SW480 (cell line): Measurements from ENCODE around the gene DSG3.
A peak's percentile ranks its signal among the peaks of the same experiment; 100 is the strongest.
"Not testable (repeated sequence)": the region's sequence is repeated elsewhere in the genome, so short reads cannot be mapped to it uniquely, and the experiment has no call there.

Experiments used
- DNase-seq: peaks from one replicate; pipeline ENCODE4 v3.0.0-alpha.2; 2016; ENCODE audit warnings: low spot score

DSG3 gene

DNA sequence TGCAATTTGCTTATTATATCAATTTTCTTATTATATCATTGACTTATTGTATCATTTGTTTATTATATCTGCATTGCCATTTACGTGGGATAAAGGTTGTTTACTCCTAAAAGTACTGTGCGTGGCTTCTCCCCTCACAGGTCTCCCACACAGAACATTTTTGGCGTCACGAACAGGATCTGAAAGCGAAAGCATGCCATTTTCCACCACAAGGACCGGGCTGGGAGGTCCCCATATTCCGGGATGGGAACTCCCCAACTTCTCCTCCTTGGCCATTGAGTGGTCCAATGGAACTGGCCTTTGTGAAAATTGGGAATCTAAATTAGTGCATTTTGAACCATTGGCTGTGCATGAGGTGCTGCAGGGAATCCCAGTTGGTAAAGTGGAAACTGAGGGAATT, 45.6 kb downstream of the DSG3 start:
- no peak for DNase-seq

DNA sequence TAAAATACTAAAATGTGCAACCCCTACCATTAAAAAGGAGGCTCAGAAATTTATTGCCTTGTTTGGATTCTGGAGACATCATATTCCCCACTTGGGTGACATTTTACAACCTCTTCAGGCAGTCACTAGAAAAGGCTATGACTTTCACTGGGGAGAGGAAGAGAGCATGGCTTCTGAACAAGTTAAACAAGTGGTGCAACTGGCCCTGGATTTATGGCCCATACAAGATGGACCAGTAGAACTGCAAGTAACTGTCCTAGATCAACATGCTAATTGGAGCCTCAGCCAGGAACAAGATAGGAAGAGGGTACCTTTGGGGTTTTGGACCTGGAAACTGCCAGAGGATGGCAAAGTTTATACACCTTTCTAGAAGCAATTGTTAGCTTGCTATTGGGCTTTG, 46.4 kb downstream of the DSG3 start:
- DNase-seq, result no peak

DNA sequence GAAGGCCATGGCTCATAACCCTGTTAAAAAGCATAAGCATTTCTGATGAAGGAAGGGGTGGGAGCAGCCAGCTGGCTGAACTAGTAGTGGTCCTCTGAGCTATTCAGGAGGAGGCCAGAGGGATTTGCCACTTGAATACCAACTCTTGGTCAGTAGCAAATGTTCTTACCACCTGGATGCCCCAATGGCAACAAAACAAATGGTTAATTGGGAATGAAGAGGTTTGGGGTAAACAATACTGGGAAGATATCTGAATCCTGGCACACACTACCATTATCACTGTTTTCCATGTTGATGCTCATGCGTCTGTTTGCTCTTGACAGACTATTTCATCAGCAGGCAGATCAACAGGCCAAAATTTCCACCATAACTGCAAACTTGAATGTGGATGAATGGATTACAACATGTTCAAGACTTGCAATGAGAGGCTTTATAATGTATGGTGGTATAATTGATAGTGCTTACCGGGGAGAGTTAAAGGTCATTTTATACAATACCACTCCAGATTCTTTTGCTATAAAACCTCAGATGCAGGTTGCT, 47.2 kb downstream of the DSG3 start:
- not testable (repeated sequence) for DNase-seq

DNA sequence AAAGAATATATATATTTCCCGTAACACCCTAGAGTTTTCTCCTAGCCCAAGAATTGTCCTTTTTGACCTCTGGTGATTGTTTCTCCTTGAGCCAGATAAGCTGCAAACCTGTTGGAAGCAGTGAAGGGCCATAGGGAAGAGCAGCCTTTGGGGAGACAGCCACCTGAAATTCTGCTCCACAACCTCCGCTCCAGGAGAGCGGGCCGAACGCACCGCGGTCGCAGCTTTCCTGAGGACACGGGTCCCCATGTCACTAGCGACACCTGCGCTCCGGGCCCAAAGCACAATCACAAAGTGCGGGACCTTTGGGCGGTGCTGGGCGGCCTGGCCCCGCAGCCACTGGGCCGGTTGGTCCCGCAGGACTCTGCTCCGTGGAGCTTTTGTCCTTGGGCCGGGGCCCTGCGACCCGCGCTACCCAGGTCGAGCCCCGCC, 49.9 kb downstream of the DSG3 start:
- peak; percentile 19 for DNase-seq

DNA sequence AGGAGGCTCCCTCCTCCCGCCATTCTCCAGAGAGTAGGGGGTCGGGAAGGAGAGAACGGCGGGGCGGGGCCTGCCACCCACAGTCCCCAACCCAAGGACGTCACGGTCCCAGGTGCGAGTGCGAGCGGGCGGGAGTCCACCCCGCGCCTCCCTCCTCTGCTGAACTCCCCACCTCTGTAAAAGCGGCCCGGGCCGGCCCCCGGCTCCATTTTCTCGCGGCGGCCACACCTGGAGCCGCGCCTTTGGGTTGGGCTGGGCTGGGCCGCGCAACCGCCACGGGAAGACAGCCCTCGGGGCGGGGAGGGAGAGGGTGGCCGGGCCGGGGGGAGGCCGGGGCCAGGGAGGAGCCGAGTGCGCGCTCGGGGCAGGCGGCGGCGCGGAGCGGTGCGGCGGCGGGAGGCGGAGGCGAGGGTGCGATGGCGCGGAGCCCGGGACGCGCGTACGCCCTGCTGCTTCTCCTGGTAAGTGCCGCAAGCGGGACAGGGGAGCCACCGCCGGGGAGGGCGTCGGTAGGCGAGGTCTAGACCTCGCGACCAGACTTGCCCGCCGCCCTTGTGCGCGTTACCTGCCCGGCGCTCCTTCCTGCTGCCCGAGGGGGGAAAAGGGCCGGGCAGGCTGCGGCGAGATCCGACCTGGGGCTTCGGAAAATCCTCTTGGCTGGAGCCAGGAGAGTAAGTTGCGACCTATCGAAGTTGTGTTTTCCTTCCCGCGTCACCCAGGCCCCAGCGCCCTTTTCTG, 50.5 kb downstream of the DSG3 start, which contains the start of gene DSG2:
Gene DSG2, plus strand, starts transcription at position 342 of the 738 bp plus-strand sequence. Its CDS starts 75 bp downstream, at position 417.
- peak; percentile 59 for DNase-seq

DNA sequence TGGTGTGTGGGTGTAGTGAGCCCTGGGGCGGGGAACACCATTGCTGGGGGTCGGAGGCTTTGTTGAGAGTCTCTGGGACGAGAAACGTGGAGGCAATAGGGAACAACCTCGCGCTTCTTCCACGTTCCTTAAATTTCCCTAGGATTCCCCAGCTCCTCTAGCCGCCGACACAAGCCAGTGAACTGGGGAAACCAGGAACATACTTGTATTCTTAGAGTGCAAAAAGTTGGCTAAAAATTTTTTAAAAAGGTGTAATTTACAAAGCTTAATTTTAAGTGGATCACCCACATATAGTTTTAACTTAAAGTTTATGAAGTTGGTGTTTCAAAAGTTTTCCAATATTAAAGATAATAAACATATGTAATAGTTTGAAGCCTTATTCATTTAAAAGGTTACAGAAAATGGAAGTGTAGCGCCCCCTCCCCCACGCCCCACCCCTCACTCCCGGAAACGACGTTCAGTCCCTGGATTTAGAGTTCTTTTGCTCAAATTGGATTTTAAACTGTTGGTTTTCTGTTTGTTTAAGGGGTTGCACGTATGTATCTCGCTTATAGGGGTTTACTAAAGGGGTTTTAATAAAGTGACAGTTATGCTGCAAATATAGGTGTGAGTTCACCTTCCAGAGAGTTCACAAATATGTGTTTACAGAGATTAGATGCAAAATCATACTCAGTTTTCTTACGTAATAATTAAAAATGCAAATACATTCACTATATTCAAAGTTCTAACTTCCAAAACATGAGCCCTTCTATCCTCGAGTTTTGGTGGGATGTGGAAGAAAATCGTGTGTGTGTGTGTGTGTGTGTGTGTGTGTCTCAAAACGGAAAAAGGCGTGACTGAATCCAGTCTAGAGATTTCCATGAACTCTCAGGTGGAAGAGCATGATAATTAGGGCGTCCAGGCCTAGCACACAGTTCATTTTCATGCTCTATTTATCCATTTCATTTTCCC, 51.3 kb downstream of the DSG3 start:
- no peak for DNase-seq

DNA sequence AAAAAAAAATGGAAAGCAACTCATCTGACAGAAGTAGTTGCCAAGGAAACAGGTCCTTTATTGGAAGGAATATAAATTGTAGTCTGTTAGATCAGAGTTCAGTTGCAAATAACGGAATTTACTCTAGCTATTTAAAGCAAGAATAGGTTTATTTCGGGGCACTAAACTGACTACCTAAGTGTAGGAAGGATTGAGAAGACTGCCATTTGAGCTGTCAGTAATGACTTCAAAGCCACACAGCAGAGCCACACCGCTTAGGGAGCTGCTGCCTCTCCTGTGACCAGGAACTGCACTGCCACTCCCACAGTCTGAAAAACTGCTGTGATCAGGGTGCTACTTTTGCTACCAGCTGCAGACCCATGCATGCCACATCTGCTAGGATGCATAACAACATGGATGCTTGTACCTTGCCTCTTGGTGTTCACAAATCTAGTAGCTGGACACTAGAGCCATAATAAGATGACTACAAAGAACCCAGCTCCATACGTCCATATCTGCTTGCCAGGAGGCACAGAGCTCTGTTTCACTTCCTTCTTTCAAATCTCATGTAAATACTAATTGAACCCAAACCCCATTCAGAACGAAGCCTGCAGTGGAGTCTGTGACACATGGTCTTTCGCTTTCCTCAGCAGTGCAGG, 52.6 kb downstream of the DSG3 start:
- DNase-seq, result no peak

DNA sequence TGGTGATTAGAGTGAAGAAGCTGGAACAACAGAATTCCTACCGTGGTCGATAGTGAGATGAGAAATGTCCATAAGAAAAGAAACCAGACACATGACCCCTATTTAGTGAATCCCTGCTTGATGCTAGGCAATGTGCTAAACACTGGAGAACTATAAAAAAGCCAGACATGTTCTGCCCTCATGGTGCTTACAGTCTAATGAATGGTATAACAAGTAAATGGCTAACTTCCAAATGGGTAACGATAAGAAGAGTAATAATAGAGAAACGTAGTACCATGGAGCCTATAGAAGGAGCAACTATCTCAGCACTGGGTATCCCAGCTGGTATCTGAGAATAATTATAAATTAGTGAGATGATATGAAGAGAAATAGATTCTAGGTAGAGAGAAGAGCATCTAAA, 55.5 kb downstream of the DSG3 start:
- no peak for DNase-seq

DNA sequence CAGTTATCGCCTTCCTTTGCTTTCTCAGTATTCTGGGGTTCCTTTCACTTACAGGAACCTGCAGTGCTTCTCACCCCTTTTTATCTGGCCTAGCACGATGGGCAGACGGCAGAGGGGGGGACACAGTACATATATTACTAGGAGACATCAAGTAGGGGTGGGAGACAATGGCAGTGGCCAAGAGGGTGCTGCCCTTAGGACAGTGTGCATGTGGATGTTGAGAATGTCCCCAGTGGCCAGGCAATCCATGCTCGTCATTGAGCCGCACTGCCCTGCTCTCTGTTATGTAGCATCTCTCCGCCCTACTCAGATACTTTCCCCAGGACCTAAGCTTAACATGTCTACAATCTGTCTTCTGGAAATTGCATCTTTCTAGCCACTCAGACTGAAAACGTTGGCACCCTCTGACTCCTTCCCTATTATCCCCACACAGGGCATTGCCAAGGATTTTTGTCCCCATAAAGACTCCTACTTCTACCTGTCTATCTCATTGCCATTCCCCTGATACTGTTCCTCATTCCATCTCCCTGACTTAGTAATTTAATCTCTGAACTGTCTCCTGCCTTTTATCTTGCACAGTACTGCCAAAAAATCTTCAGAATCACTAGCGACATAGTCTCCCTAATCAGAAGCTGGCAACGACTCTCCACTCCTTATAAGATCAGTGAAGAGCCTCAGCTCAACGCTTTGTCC, 57.1 kb downstream of the DSG3 start:
- no peak for DNase-seq

DNA sequence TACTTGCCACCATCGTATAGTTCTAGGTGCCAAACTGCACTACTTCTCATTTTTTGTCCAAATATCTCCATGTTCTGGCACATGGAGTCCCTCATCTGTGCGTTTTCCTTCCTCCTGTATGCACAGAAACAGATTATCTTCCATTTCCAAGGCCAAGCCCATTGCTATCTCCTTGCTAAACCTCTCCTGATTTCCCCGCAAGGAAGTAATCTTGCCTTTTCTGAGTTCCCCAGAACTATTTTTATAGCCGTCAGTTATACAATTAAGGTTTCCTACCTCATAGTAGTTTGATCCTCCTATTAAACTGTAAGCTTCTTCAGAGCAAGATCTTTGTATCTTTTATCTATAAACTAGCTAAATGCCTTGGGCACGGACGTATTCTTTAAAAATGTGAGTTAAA, 57.6 kb downstream of the DSG3 start:
- DNase-seq, result no peak

DNA sequence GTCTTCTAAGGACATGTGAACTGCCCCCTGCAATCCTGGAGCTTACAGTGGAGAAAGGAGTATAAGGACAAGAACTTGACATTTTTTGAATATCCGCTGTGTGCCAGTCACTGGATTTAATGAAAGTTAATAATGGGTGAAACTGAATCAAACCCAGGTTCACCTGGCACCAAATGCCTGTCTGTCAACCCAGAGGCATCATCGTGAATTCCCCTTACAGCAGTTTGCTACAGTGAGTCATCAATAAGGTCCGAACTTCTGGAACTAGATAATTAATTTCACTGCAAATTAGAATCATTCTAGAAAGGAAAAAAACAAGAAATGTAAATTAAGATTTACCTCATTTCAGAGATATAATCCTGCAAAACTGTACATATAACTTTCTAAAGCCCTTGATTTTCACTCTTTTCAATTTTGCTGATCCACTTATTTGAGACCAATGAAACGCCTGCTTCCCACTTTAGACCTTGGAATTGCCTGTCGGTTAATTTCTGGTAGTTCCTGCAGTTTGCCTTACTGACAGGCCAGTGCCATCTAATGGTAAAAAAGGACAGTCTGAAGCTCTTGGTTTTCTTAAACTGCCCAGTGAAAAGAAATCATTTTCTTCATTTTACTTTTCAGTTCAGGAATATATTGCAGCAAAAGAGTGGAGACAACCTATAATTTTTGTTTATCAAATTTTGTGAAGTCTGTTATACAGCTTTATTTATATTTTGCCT, 58.6 kb downstream of the DSG3 start:
- no peak for DNase-seq

DNA sequence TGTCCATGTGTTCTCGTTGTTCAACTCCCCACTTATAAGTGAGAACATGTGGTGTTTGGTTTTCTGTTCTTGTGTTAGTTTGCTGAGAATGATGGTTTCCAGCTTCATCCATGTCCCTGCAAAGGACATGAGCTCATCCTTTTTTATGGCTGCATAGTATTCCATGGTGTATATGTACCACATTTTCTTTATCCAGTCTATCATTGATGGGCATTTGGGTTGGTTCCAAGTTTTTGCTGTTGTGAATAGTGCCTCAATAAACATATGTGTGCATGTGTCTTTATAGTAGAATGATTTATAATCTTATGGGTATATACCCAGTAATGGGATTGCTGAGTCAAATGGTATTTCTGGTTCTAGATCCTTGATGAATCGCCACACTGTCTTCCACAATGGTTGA, 59.6 kb downstream of the DSG3 start:
- DNase-seq, result not testable (repeated sequence)

DNA sequence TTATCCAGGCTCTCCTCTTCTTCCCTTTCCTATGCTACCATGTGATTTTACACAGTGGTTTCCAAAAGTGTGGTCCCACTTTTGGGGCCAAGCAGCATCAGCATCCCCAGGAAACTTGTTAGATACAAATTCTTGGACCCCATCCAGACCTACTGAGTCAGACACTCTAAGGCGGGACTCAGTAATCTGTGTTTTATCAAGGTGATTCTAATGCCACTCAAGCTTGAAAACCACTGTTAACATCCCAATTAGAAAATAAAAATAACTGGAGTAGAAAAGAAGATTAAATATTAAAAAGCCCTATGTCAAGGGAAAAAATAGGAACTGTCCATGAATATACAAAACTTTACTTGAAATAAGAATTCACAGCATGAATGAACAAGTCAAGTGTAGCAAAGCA, 61.2 kb downstream of the DSG3 start:
- no peak for DNase-seq

DNA sequence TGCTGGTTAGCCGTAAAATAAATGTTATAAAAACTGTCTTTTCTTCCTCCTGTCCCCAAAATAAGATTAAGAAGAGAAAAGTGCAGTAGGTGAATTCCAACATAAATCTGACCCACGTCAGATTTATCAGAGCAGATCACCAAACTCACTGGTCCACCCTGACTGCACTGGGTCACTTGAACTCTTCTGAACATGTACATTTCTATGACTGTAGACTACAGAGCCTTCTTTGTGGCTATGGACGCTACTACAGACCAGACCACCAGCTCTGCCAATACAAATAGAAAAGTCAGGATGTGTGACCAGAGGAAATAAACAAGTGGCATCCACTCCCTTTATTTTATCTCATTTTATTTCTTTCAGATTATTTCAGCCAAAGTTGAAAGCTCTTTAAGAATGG, 62.0 kb downstream of the DSG3 start:
- DNase-seq, result no peak

DNA sequence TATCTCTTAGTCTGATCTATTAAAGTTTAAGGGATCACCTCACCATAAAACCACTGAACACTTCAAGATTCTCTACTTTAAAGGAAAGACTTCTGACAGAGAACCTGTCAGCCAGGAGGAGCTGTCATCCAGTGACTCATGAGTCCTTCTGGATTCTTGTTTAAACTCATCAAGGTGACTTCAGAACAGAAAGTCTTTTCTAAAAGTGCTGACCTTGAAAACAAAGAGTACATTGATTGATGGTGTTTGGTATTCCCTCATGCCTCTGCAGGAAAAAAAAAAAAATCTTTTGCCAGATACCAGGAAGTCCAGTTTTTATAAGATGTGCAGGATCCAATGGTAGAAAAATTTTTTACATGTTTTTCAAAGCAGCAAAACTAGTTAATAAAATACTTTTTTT, 62.8 kb downstream of the DSG3 start:
- DNase-seq, result peak; percentile 18

DNA sequence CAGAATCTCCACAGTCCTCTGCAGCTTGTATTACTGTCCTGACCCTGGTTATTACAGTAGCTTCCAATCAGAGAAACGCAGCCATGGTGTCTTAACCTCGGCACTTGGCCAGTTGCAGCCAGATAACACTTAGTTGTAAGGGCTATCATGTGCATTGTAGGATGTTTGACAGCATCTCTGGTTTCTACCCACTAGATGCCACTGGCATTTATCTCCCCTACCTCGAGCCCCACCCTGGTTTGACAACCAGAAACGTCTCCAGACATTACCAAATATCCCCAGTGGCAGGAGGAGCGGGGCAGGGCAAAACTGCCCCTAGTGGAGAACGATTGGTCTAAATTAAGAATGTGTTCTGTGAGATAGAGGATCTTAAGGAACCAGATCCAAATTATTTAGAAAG, 63.6 kb downstream of the DSG3 start:
- no peak for DNase-seq

DNA sequence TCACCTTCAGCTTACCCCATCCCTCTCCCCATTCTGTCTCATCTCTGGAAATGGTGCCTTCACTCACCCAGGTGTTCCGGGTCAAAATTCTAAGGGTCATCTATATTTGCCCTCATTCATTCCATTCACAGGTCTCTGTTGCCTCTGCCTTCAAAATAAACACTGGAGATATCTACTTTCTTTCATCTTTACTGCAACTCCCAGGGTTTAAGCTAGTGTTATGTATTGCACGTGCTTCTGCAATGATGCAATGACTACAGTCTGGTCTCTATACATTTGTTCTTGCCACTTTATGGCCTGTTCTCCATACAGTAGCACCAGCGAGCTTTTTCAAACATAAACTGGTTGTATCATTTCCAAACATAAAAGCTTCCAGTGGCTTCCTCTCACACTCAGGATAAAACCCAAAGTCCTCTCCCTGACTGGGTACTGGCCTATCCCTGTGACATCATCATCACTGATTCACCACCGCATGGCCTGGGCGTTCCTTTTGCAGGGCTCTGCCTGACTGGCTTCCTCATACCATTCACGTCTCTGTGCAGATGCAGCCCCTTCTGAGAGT, 64.7 kb downstream of the DSG3 start:
- peak; percentile 82 for DNase-seq

DNA sequence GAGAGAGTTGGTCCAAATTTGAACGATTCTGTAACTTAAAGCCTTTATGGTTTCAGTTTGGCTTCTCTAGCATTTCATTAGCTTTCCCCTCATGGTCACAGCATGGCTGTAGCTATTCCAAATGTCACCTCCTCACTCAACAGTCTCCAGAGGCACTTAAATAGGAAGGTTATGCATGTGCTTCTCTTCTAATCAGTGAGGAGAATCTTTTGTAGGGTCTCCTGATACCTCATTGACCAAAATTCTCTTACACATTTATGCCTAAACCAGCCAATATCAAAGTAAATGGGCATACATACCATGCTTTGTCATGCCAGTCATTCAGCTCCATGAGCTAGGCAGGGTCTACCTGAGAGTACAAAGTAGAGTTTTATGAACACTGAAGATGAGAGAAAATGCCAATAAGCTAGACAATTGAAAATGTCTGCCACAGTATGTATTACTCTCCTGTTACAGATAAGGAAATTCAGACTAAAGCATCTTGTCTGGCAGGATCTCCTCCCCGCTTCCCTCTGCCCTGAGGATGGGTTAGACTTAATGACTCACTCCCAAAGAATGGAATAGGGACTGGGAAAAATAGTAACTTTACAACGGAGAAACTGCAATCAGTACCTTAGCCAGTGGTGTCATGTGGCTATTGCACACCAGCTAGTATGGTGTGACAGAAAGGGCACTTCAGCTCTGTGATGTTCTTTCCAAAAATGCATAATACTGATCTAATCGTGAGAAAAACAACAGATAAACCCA, 65.8 kb downstream of the DSG3 start:
- DNase-seq, result peak; percentile 43

DNA sequence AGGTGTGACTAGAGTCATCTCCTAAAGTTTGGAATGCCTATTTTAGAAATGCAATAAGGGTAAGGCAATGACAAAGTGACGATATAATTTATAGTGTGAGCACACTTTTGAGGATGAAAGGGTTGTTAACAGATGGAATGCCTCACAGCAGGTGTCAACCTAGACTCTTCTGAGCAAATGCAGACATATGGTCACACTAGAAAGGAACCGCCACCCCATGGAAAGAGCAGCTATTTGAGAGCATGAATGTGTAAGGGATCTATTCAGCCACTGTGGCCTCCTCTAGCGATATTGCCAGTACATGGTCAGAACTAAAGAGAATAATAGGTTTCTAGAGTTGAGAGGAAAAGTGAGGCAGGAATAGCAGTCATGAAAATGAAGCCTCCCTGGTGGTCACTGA, 68.9 kb downstream of the DSG3 start:
- no peak for DNase-seq

DNA sequence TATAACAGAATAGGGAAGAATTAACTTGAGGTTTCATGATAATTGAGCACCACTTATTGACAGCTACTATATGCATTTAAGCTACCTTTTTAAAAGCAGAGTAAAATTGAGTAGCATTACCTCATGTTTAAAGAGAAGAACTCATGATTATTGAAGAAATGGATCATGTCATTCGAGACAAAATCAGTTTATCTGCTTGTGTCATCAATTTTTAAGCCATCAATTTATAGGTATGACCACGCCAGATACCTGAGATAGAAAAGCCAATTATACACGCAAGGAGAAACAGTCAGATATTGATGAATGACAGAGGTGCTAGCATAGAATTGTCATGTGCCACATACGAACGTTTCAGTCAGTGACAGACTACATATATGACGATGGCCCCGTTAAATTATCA, 78.8 kb downstream of the DSG3 start:
- DNase-seq, result no peak
